Progenitor cell of endocrine pancreas (in vitro differentiated cells): ENCODE measurements around the gene TEX14. TPM values are rescaled to one million over a fixed set of nuclear protein-coding genes. Genes with fewer than 3 reads are reported as not detected.
"Not testable (repeated sequence)": the region's sequence is repeated elsewhere in the genome, so short reads cannot be mapped to it uniquely, and the experiment has no call there.

Source experiments
- DNase-seq: peaks from one replicate; pipeline ENCODE4 v3.0.0; 2021; ENCODE audit warnings: low spot score; ENCODE audit not compliant: unreplicated experiment
- H3K27ac Mint-ChIP-seq: 2 replicates; pipeline ENCODE4 v1.8.0; 2021; ENCODE audit warnings: mild to moderate bottlenecking, moderate library complexity, mixed read lengths
- H3K27me3 Mint-ChIP-seq: 2 replicates; pipeline ENCODE4 v1.8.0; 2021; ENCODE audit warnings: mixed read lengths
- H3K36me3 Mint-ChIP-seq: 2 replicates; pipeline ENCODE4 v1.8.0; 2022; ENCODE audit warnings: mixed read lengths; ENCODE audit not compliant: insufficient read depth
- H3K4me1 Mint-ChIP-seq: 2 replicates; pipeline ENCODE4 v1.8.0; 2021; ENCODE audit warnings: low read depth, mixed read lengths
- H3K4me3 Mint-ChIP-seq: 2 replicates; pipeline ENCODE4 v1.8.0; 2021; ENCODE audit warnings: low read depth, mild to moderate bottlenecking, moderate library complexity, mixed read lengths
- H3K9me3 Mint-ChIP-seq: 2 replicates; pipeline ENCODE4 v1.8.0; 2021; ENCODE audit warnings: low read depth, mixed read lengths
- total RNA-seq: library from RNA; stranded (reverse); gene quantifications from 2 replicates; pipeline ENCODE4 v1.2.1, GENCODE V29; 2021
- TF ChIP-seq, protein P1 (sequence below): fragments of 200-600 bp; sonication (generic); IDR thresholded peaks from one replicate; pipeline ENCODE4 v1.5.0; 2021; ENCODE audit warnings: antibody characterized with exemption, mild to moderate bottlenecking; ENCODE audit not compliant: unreplicated experiment

The TEX14 gene
- total RNA-seq, 1 donor from 2014 or later: 0.22 TPM

DNA sequence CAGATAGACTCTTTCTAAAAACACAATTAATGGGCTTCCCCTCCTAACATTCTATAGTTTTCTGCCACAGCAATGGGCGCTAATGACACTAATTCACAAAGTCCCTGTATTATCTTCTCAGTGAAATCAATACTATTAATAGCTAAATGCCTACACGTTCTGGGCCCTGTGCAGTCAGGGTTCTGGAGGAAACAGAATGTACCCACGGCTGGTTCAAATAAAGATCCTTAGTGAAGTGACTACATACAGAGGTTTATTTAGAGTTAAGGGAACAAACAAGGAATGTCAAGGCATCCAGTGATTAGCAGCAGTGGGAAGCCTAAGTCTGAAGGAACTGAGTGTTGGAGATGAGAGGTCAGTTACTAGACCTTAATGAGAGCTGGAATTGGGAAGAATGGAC, 133.9 kb downstream of the TEX14 start:
- no peak overlapping the region for H3K27ac Mint-ChIP-seq
- no peak overlapping the region for H3K4me3 Mint-ChIP-seq
- no peaks in the 10 kb centered on the region for H3K27me3 Mint-ChIP-seq
- DNase-seq: no peak
- H3K4me1 Mint-ChIP-seq: peaks cover 2% of the 10 kb centered on the region
- no peaks in the 10 kb centered on the region for H3K36me3 Mint-ChIP-seq
- TF ChIP-seq, protein P1, sequence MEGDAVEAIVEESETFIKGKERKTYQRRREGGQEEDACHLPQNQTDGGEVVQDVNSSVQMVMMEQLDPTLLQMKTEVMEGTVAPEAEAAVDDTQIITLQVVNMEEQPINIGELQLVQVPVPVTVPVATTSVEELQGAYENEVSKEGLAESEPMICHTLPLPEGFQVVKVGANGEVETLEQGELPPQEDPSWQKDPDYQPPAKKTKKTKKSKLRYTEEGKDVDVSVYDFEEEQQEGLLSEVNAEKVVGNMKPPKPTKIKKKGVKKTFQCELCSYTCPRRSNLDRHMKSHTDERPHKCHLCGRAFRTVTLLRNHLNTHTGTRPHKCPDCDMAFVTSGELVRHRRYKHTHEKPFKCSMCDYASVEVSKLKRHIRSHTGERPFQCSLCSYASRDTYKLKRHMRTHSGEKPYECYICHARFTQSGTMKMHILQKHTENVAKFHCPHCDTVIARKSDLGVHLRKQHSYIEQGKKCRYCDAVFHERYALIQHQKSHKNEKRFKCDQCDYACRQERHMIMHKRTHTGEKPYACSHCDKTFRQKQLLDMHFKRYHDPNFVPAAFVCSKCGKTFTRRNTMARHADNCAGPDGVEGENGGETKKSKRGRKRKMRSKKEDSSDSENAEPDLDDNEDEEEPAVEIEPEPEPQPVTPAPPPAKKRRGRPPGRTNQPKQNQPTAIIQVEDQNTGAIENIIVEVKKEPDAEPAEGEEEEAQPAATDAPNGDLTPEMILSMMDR: no peak
- H3K9me3 Mint-ChIP-seq: no peaks in the 10 kb centered on the region

DNA sequence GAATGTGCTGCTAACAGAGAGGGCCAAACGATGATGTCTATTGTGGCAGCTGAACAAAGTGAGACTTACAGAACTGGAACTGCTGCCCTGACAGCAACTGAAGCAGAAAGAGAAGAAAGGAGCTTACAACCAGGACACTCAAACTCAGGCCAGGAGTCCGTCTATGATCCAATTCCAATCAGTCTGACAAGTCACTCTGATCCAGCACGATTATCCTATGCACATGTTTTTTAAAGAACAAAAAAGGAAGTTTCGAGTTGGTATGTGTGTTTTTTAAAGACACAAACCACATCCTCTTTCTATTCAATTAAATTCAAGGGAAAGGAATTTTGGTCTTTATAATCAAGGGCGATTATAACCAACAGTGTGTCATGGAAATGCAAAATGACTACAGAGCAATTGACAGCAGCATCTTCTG, 135.0 kb downstream of the TEX14 start:
- TF ChIP-seq, protein P1: no peak
- peaks cover 2% of the 10 kb centered on the region for H3K4me1 Mint-ChIP-seq
- no peaks in the 10 kb centered on the region for H3K36me3 Mint-ChIP-seq
- H3K27me3 Mint-ChIP-seq: peaks cover 3% of the 10 kb centered on the region
- H3K4me3 Mint-ChIP-seq: no peak overlapping the region
- no peaks in the 10 kb centered on the region for H3K9me3 Mint-ChIP-seq
- no peak overlapping the region for H3K27ac Mint-ChIP-seq
- DNase-seq: no peak

DNA sequence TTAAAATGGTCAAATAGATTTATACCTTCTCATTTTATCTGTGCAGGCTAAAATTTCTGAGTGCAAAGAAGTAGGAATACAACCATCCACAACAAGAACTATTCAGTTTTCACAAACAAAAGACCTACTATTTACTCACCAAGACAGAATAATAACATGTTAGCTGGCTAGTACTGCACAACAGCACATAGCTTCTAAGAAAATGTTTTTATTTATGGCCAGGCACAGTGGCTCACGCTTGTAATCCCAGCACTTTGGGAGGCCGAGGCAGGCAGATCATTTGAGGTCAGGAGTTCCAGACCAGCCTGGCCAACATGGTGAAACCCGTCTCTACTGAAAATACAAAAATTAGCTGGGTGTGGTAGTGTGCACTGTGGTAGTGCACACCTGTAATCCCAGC, 136.7 kb downstream of the TEX14 start:
- DNase-seq, H3K27me3 Mint-ChIP-seq, H3K9me3 Mint-ChIP-seq, H3K4me3 Mint-ChIP-seq, H3K27ac Mint-ChIP-seq, H3K36me3 Mint-ChIP-seq, H3K4me1 Mint-ChIP-seq: not testable (repeated sequence)

DNA sequence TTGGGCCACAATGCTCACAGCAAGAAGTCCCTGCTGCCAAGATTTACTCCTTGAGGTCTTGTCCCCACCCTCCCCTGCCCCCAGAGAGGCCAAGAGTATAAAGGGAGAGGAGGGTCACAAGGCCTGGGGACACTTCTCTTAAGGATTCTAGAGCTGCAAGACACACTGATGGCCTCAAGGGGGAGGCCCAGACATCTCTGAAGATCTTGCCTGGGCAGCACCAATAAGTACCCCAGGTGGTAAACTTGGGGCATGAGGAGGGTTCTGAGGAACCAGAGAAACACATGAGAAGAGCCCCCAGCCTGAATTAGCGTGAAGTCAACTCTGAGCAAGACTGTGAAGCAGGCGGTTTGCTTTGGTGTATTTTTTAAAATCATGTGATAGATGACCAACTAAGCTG, 150.6 kb downstream of the TEX14 start:
- TF ChIP-seq, protein P1: peak; percentile 29
- no peaks in the 10 kb centered on the region for H3K36me3 Mint-ChIP-seq
- no peak for DNase-seq
- no peaks in the 10 kb centered on the region for H3K4me1 Mint-ChIP-seq
- H3K9me3 Mint-ChIP-seq: no peaks in the 10 kb centered on the region
- peaks cover 35% of the 10 kb centered on the region for H3K27me3 Mint-ChIP-seq
- H3K4me3 Mint-ChIP-seq: no peak overlapping the region
- no peak overlapping the region for H3K27ac Mint-ChIP-seq

DNA sequence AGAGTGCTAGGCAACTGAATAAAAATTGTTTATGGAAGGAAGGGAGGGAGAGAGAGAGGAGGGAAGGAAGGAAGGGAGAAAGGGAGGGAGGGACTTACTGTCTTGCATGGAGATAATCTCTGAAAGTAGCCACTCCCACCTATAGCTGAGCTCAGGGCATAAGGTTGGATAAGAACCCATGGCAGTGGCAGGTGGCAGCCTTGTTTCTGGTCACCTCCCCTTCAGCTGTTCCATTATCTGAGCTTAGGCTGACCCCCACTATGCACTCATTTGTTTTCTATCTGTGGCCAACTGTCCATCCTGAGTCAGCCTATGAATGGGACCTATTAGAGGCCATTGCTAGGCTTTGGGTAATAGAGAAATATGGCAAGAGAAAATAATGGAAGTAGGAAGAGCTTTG, 152.1 kb downstream of the TEX14 start:
- H3K4me1 Mint-ChIP-seq: no peaks in the 10 kb centered on the region
- no peak overlapping the region for H3K27ac Mint-ChIP-seq
- H3K9me3 Mint-ChIP-seq: no peaks in the 10 kb centered on the region

DNA sequence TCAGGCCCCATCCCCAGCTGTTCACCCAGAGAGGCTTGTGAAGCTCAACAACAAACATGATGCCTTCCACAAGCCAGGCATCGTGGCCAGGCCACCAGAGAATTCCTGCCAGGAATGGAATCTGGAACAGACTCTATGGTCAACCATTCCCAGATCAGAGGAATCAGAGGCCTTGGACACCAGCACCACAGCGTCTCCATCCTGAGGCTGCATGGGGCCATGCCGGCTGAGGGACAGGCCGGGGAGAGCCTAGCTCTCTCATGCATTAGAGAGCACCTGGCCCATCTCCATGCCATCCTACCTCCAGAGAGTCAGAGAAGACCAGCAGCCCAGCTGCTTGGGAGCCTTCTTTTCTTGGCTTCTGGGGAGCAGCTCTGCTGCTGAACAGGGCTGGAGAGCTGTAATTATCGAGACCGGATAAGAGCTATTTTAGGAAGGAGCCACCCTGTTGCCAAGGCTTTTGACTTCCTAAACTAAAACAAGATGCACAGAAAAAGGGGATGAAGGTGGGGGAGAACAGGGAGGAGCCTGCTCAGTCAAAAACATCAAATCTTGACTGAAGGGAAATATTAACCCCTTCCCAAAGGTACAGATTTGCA, 152.9 kb downstream of the TEX14 start:
- H3K9me3 Mint-ChIP-seq: no peaks in the 10 kb centered on the region
- H3K36me3 Mint-ChIP-seq: no peaks in the 10 kb centered on the region
- DNase-seq: no peak
- H3K27ac Mint-ChIP-seq: no peak overlapping the region
- TF ChIP-seq, protein P1: no peak
- H3K4me1 Mint-ChIP-seq: no peaks in the 10 kb centered on the region
- H3K27me3 Mint-ChIP-seq: peaks cover 54% of the 10 kb centered on the region
- H3K4me3 Mint-ChIP-seq: no peak overlapping the region

More for the DNA sequence above, 152.1 kb downstream of the TEX14 start:
- Mint-ChIP-seq H3K36me3 (no peaks in the 10 kb centered on the region), H3K27me3 (peaks cover 47% of the 10 kb centered on the region), H3K4me3 (no peak overlapping the region)
- TF ChIP-seq, protein P1: no peak
- DNase-seq: no peak
